ENCODE data around the gene LCE6A.

The LCE6A gene, protein sequence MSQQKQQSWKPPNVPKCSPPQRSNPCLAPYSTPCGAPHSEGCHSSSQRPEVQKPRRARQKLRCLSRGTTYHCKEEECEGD

DNA sequence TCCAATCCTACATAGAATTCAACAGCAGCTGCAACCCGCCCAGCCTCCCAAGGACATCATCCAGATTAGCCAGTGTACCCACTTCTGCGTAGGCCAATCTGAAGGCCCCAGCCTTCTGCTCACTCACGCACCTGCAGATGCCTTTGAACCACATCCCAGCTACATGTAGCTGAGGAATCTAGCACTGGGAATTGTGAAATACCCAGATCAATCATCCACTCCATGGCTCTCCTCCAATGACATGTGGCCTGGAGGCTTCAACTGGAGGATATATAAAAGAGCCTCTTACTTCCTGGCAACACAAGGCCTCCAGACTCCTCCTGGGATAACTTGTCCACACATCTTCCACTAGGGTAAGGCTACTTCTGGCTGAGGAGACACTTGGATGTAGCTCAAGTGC is at the start of gene LCE6A:
Gene LCE6A (plus strand): TSS at position 301 of the 400 bp plus-strand sequence. CDS start 665 bp downstream, outside the sequence.
- no peak within 1 kb of the TSS for H3K9ac ChIP-seq (ENCODE audit: low read depth, low read length)
- no peak within 1 kb of the TSS for H3K4me3 ChIP-seq (ENCODE audit: low read depth in 1 of 2, low read length in 2 of 2)
- H2AFZ ChIP-seq (ENCODE audit: low read depth, low read length): no peak within 1 kb of the TSS
- H3K79me2 ChIP-seq (ENCODE audit: insufficient read depth, low read length): no peaks in the 10 kb centered on the region
- no peaks in the 10 kb centered on the region for H3K9me3 ChIP-seq (ENCODE audit: insufficient read depth, low read length, severe bottlenecking)
- H3K36me3 ChIP-seq (ENCODE audit: insufficient read depth, low read length): no peaks in the 10 kb centered on the region
- no peak for ATAC-seq (ENCODE audit: insufficient read depth, low read depth)
- TF ChIP-seq, protein P1, sequence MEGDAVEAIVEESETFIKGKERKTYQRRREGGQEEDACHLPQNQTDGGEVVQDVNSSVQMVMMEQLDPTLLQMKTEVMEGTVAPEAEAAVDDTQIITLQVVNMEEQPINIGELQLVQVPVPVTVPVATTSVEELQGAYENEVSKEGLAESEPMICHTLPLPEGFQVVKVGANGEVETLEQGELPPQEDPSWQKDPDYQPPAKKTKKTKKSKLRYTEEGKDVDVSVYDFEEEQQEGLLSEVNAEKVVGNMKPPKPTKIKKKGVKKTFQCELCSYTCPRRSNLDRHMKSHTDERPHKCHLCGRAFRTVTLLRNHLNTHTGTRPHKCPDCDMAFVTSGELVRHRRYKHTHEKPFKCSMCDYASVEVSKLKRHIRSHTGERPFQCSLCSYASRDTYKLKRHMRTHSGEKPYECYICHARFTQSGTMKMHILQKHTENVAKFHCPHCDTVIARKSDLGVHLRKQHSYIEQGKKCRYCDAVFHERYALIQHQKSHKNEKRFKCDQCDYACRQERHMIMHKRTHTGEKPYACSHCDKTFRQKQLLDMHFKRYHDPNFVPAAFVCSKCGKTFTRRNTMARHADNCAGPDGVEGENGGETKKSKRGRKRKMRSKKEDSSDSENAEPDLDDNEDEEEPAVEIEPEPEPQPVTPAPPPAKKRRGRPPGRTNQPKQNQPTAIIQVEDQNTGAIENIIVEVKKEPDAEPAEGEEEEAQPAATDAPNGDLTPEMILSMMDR (IDR thresholded peaks at IDR 0.05; ENCODE audit: borderline replicate concordance, extremely low read depth, low read length, poor library complexity, severe bottlenecking): no peak
- TF ChIP-seq EZH2 (IDR thresholded peaks at IDR 0.05; ENCODE audit: borderline replicate concordance, low read depth, low read length, severe bottlenecking): no peak
- no peaks in the 10 kb centered on the region for H3K4me1 ChIP-seq (ENCODE audit: insufficient read depth, low read length)
- no peak for DNase-seq
- H3K27me3 ChIP-seq (ENCODE audit: insufficient read depth, low read length, poor library complexity): peaks cover 10% of the 10 kb centered on the region
- H3K4me2 ChIP-seq (ENCODE audit: insufficient read depth, low read length): no peak within 1 kb of the TSS
- no peaks in the 10 kb centered on the region for H4K20me1 ChIP-seq (ENCODE audit: insufficient read depth, low read length)
- H3K27ac ChIP-seq (ENCODE audit: low read length): no peak within 1 kb of the TSS

DNA sequence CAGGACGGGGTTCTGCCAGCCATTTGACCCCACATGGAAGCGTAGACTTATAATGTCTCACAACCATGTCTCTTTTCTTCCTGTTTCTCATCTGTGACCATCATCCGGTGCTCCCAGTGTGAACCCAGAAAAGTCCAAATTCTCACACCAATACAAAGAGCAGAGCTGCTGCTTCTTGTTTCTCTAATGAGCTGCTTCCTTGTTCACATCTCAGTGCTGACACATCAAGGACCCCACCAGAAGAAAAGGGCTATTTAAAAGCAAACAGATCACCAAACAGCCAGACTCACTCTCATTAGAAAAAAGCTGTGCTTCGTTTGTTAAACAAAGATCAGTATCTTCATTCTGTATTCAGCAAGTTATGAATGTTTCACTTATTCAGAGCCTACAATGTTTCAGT is 47.0 kb upstream of the LCE6A start:
- Histone ChIP-seq H4K20me1 (ENCODE audit: insufficient read depth, low read length) (no peaks in the 10 kb centered on the region), H3K9ac (ENCODE audit: low read depth, low read length) (no peak overlapping the region), H3K36me3 (ENCODE audit: insufficient read depth, low read length) (no peaks in the 10 kb centered on the region), H3K9me3 (ENCODE audit: insufficient read depth, low read length, severe bottlenecking) (no peaks in the 10 kb centered on the region), H3K27ac (ENCODE audit: low read length) (no peak overlapping the region), H3K27me3 (ENCODE audit: insufficient read depth, low read length, poor library complexity) (no peaks in the 10 kb centered on the region), H3K4me2 (ENCODE audit: insufficient read depth, low read length) (no peak overlapping the region), H3K4me3 (ENCODE audit: low read depth in 1 of 2, low read length in 2 of 2) (no peak overlapping the region), H3K4me1 (ENCODE audit: insufficient read depth, low read length) (no peaks in the 10 kb centered on the region), H2AFZ (ENCODE audit: low read depth, low read length) (no peak overlapping the region), H3K79me2 (ENCODE audit: insufficient read depth, low read length) (no peaks in the 10 kb centered on the region)
- TF ChIP-seq EZH2 (IDR thresholded peaks at IDR 0.05; ENCODE audit: borderline replicate concordance, low read depth, low read length, severe bottlenecking): no peak
- TF ChIP-seq, protein P1 (IDR thresholded peaks at IDR 0.05; ENCODE audit: borderline replicate concordance, extremely low read depth, low read length, poor library complexity, severe bottlenecking): no peak
- ATAC-seq (ENCODE audit: insufficient read depth, low read depth): no peak
- no peak for DNase-seq

DNA sequence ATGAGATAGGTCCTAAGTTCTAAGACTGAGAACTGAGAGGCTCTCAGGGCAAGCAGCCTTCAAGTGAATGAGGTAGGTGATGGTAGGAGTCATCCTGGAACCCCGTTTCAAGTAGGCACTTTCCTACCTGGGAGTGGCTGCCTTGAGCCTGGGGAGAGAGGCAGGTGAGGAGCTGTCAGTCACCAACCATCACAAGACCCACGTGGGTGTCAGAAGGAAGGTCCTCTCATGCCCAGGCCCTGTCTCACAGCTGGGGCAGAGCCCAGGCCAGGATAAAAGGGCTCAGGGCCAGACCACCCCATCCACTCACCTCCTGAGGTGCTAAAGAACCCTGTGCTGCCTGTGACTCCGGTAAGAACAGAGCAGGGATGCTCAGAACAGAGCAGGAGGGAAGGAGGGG is 46.2 kb upstream of the LCE6A start, which contains the start of gene LCE1D:
Gene LCE1D (plus strand): TSS at position 301 of the 400 bp plus-strand sequence. CDS start 1,074 bp downstream, outside the sequence.
- Histone ChIP-seq H3K9ac (ENCODE audit: low read depth, low read length) (no peak within 1 kb of the TSS), H3K79me2 (ENCODE audit: insufficient read depth, low read length) (no peaks in the 10 kb centered on the region), H3K27ac (ENCODE audit: low read length) (no peak within 1 kb of the TSS), H4K20me1 (ENCODE audit: insufficient read depth, low read length) (no peaks in the 10 kb centered on the region), H3K4me3 (ENCODE audit: low read depth in 1 of 2, low read length in 2 of 2) (no peak within 1 kb of the TSS), H3K4me2 (ENCODE audit: insufficient read depth, low read length) (no peak within 1 kb of the TSS), H3K36me3 (ENCODE audit: insufficient read depth, low read length) (no peaks in the 10 kb centered on the region), H2AFZ (ENCODE audit: low read depth, low read length) (no peak within 1 kb of the TSS), H3K4me1 (ENCODE audit: insufficient read depth, low read length) (no peaks in the 10 kb centered on the region), H3K27me3 (ENCODE audit: insufficient read depth, low read length, poor library complexity) (peaks cover 2% of the 10 kb centered on the region), H3K9me3 (ENCODE audit: insufficient read depth, low read length, severe bottlenecking) (no peaks in the 10 kb centered on the region)
- ATAC-seq (ENCODE audit: insufficient read depth, low read depth) (no peak), DNase-seq (no peak)
- TF ChIP-seq, protein P1 (IDR thresholded peaks at IDR 0.05; ENCODE audit: borderline replicate concordance, extremely low read depth, low read length, poor library complexity, severe bottlenecking): no peak
- TF ChIP-seq EZH2 (IDR thresholded peaks at IDR 0.05; ENCODE audit: borderline replicate concordance, low read depth, low read length, severe bottlenecking): no peak

Data from DND-41 (cell line).